Brain microvascular endothelial cell (primary cell): Measurements from ENCODE around the gene STOX1.

Experiments
- DNase-seq: peaks from one replicate; pipeline ENCODE4 v3.0.0-alpha.2; 2020
- H3K27ac ChIP-seq: fragments of 250-450 bp; sonication (Bioruptor Pico); 2 replicates; pipeline ENCODE4 v1.5.1; 2020; ENCODE audit warnings: mild to moderate bottlenecking, moderate library complexity
- H3K27me3 ChIP-seq: fragments of 250-450 bp; sonication (Bioruptor Pico); replicated peaks from 2 replicates; pipeline ENCODE4 v1.5.1; 2020; ENCODE audit warnings: mild to moderate bottlenecking
- H3K36me3 ChIP-seq: fragments of 250-450 bp; sonication (Bioruptor Pico); replicated peaks from 2 replicates; pipeline ENCODE4 v1.5.1; 2020; ENCODE audit warnings: mild to moderate bottlenecking
- H3K4me3 ChIP-seq: 2 replicates; pipeline ENCODE4 v1.5.1; 2011; ENCODE audit warnings: low read depth, mild to moderate bottlenecking, control low read depth, low read length, moderate library complexity
- CTCF ChIP-seq: IDR thresholded peaks from 2 replicates; pipeline ENCODE4 v1.5.1; 2011; ENCODE audit warnings: low read depth, mild to moderate bottlenecking, moderate library complexity, low read length, control low read depth, inconsistent platforms; ENCODE audit errors: missing control alignments
- in situ Hi-C: cut with HindIII; loops from 2 replicates; pipeline ENCODE4 v1.10.0; 2017; ENCODE audit warnings: low sequenced_read_pairs, low pct_ligation_motif_present

STOX1 gene

GRCh38 chr10:68876246-68877138 is 49.2 kb downstream of the STOX1 start:
- in situ Hi-C loops = no loop called here
- no peak overlapping the region for H3K4me3 ChIP-seq
- H3K36me3 ChIP-seq = no peaks in the 10 kb centered on the region
- no peak overlapping the region for H3K27ac ChIP-seq
- DNase-seq = no peak
- TF ChIP-seq CTCF = no peak
- H3K27me3 ChIP-seq = no peaks in the 10 kb centered on the region

GRCh38 chr10:68877482-68878110 is 50.3 kb downstream of the STOX1 start:
- no peak overlapping the region for H3K4me3 ChIP-seq
- in situ Hi-C loops = no loop called here
- H3K27me3 ChIP-seq = no peaks in the 10 kb centered on the region
- no peak for TF ChIP-seq CTCF
- H3K36me3 ChIP-seq = no peaks in the 10 kb centered on the region
- no peak overlapping the region for H3K27ac ChIP-seq
- no peak for DNase-seq

- Histone ChIP-seq H3K27ac (no peak overlapping the region), H3K4me3 (no peak overlapping the region), H3K36me3 (no peaks in the 10 kb centered on the region), H3K27me3 (no peaks in the 10 kb centered on the region)
- in situ Hi-C loops = no loop called here
- DNase-seq = no peak
- no peak for TF ChIP-seq CTCF
Observed at GRCh38 chr10:68878496-68878895, 51.2 kb downstream of the STOX1 start.

- in situ Hi-C loops = no loop called here
Observed at GRCh38 chr10:68879628-68880027, 52.3 kb downstream of the STOX1 start.

GRCh38 chr10:68880181-68880580 is 52.9 kb downstream of the STOX1 start:
- TF ChIP-seq CTCF = no peak
- Histone ChIP-seq H3K27ac (no peak overlapping the region), H3K4me3 (no peak overlapping the region), H3K27me3 (no peaks in the 10 kb centered on the region), H3K36me3 (no peaks in the 10 kb centered on the region)
- in situ Hi-C loops = no loop called here
- no peak for DNase-seq

More at GRCh38 chr10:68879628-68880027, 52.3 kb downstream of the STOX1 start:
- no peak for TF ChIP-seq CTCF
- DNase-seq = no peak
- no peaks in the 10 kb centered on the region for H3K36me3 ChIP-seq
- no peak overlapping the region for H3K27ac ChIP-seq
- no peaks in the 10 kb centered on the region for H3K27me3 ChIP-seq
- no peak overlapping the region for H3K4me3 ChIP-seq
